ENCODE results near the gene RAB3GAP2.
"Not testable (repeated sequence)": the region's sequence is repeated elsewhere in the genome, so short reads cannot be mapped to it uniquely, and the experiment has no call there.

Gene RAB3GAP2

GRCh38 chr1:220188538-220188937 is 83.7 kb downstream of the RAB3GAP2 start:
- no peak for DNase-seq

- DNase-seq = no peak
Observed at GRCh38 chr1:220186752-220187151, 85.5 kb downstream of the RAB3GAP2 start.

- DNase-seq = peak; percentile 23
Observed at GRCh38 chr1:220184506-220184905, 87.7 kb downstream of the RAB3GAP2 start.

GRCh38 chr1:220182656-220183055 is 89.6 kb downstream of the RAB3GAP2 start:
- peak; percentile 14 for DNase-seq

- no peak for DNase-seq
Observed at GRCh38 chr1:220182111-220182510, 90.1 kb downstream of the RAB3GAP2 start.

- no peak for DNase-seq
Observed at GRCh38 chr1:220176540-220176939, 95.7 kb downstream of the RAB3GAP2 start.

- DNase-seq = no peak
Observed at GRCh38 chr1:220170836-220171526, 101.3 kb downstream of the RAB3GAP2 start.

GRCh38 chr1:220169887-220170286 is 102.4 kb downstream of the RAB3GAP2 start:
- not testable (repeated sequence) for DNase-seq

- DNase-seq = no peak
Observed at GRCh38 chr1:220166853-220167252, 105.4 kb downstream of the RAB3GAP2 start.

GRCh38 chr1:220164517-220164916 is 107.7 kb downstream of the RAB3GAP2 start:
- no peak for DNase-seq

GRCh38 chr1:220164116-220164515 is 108.1 kb downstream of the RAB3GAP2 start:
- DNase-seq = no peak

- DNase-seq = no peak
Observed at GRCh38 chr1:220160027-220160426, 112.2 kb downstream of the RAB3GAP2 start.

- no peak for DNase-seq
Observed at GRCh38 chr1:220159041-220159440, 113.2 kb downstream of the RAB3GAP2 start.

GRCh38 chr1:220158530-220158929 is 113.7 kb downstream of the RAB3GAP2 start:
- DNase-seq = not testable (repeated sequence)

GRCh38 chr1:220157738-220158137 is 114.5 kb downstream of the RAB3GAP2 start:
- DNase-seq = no peak

GRCh38 chr1:220156620-220157146 is 115.6 kb downstream of the RAB3GAP2 start:
- no peak for DNase-seq

- no peak for DNase-seq
Observed at GRCh38 chr1:220153147-220153546, 119.1 kb downstream of the RAB3GAP2 start.

- no peak for DNase-seq
Observed at GRCh38 chr1:220151454-220151853, 120.8 kb downstream of the RAB3GAP2 start.

GRCh38 chr1:220149742-220150141 is 122.5 kb downstream of the RAB3GAP2 start:
- no peak for DNase-seq

- no peak for DNase-seq
Observed at GRCh38 chr1:220144051-220144450, 128.2 kb downstream of the RAB3GAP2 start.

- DNase-seq = no peak
Observed at GRCh38 chr1:220139966-220140365, 132.3 kb downstream of the RAB3GAP2 start.

- no peak for DNase-seq
Observed at GRCh38 chr1:220137019-220137786, 135.1 kb downstream of the RAB3GAP2 start.

- no peak for DNase-seq
Observed at GRCh38 chr1:220135755-220136154, 136.5 kb downstream of the RAB3GAP2 start.

All from fibroblast of upper back skin (primary cell).